ENCODE data around the gene ZNRD2. TPM values are rescaled to one million over a fixed set of nuclear protein-coding genes. Genes with fewer than 3 reads are reported as not detected.
"Not testable (repeated sequence)": the region's sequence is repeated elsewhere in the genome, so short reads cannot be mapped to it uniquely, and the experiment has no call there.

ZNRD2 gene
- polyA plus RNA-seq, 3 donors = 35.0 to 59.2 (median 54.7) TPM

DNA sequence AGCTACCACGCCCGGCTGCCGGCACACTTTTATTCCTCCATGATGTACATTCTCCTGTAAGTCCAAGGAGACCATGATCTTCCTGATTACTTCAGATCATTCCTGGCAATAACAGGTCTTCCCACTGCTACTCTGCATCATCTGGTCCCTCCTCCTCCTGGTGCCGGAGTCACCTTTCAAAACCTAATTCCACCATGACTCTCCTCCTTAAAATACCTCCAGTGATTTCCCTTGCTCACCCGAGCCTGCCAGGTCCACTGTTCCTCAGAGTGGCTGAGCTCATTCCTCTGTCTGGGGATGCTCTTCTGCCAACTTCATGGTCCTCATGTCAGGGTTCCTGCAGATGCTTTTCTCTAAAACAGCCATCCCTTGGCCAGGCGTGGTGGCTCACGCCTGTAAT is 8.3 kb upstream of the ZNRD2 start:
- DNase-seq (ENCODE audit: extremely low read depth in 1 of 11, low read depth in 9 of 11, low spot score in 4 of 11) = no peak

DNA sequence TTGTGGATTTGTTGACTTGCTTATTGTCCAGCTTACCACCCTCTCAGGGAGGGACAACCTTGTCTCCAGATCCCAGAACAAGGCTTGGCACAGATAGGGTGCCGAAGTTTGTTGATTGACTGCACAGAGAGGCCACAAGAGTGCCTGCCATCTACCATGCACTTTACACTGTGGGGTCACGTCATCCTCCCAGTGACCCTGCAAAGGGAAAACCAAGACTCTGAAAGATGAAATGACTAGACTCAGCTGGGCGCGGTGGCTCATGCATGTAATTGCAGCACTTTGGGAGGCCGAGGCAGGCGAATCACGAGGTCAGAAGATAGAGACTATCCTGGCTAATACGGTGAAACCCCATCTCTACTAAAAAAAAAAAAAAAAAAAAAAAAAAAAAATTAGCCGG is 7.5 kb upstream of the ZNRD2 start:
- DNase-seq (ENCODE audit: extremely low read depth in 1 of 11, low read depth in 9 of 11, low spot score in 4 of 11) = no peak

DNA sequence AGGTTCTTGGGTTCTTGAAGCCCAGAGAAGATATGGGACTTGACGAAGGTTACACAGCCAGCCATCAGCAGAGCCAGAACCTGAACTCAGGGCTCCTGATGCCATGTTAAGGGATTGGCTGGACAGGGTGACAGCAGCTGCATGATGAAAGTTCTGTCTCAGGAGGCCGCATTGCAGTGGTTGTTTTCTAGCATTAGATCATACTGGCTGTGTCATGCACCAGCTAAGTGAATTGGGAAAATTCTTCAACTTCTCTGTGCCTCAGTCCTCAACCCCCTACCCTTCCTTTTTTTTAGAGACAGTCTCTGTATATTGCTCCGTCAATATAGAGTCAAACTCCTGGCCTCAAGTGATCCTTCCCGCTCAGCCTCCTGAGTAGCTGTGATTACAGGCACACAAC is 6.7 kb upstream of the ZNRD2 start:
- no peak for DNase-seq (ENCODE audit: extremely low read depth in 1 of 11, low read depth in 9 of 11, low spot score in 4 of 11)

DNA sequence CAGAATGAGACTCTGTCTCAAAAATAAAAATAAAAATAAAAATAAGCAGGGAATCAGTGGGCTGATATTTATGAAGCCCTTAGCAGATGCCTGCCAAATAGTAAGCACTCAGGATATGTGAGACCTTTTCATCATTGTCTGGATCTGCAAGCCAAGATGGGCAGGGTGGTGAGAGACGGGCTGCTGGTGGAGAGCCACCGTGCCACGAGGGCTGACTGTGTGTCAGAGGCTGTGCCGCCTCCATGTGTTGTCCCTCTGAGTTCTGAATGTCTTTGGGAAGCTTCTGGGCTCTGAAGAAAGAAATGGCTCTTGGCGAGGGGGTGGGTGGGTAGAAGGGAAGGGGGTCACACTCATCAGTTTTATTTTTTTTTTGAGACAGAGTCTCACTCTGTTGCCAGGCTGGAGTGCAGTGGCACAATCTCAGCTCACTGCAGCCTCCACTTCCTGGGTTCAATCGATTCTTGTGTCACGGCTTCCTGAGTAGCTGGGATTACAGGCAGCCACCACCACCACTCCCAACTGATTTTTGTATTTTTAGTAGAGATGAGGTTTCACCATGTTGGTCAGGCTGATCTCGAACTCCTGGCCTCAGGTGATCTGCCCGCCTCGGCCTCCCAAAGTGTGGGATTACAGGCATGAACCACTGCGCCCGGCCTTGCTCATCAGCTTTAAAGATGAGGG is 5.3 kb upstream of the ZNRD2 start:
- not testable (repeated sequence) for DNase-seq (ENCODE audit: extremely low read depth in 1 of 11, low read depth in 9 of 11, low spot score in 4 of 11)

DNA sequence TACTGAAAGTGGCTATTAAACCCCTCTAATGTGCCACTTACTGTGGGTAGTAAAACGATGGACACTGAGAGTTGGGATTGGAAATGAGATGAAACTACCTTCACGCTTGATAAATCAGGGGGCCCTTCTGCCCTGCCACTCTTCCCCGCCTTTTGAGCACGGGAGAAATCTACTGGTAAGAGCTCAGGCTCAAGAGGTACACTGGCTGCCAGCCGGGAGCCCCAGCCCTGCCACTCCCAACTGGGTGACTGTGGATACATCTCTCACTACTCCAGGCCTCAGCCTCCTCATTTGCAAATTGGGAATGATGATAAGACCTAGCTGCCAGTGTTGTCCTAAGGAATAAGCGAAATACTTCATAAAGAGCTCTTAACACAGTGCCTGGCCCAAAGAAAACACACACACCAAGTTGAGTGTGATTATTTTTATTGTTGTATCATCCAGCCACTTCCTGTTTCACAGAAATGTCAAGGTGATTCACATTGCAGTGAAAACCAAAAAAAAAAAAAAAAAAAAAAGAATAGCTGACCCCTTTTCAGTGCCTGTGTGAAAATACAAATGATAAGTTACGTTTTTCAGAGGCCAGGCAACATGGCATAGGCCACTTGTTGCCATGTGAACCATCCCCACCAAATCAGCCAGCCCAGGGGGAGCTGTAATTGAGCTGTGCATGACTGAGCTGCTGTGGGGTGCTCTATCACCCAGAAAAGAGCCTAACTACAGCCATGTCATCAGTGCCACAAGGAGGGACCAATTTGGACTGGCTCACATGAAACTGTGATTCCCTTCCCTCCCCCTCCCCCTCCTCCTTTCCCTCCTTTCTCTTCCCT is 4.4 kb upstream of the ZNRD2 start:
- no peak for DNase-seq (ENCODE audit: extremely low read depth in 1 of 11, low read depth in 9 of 11, low spot score in 4 of 11)

DNA sequence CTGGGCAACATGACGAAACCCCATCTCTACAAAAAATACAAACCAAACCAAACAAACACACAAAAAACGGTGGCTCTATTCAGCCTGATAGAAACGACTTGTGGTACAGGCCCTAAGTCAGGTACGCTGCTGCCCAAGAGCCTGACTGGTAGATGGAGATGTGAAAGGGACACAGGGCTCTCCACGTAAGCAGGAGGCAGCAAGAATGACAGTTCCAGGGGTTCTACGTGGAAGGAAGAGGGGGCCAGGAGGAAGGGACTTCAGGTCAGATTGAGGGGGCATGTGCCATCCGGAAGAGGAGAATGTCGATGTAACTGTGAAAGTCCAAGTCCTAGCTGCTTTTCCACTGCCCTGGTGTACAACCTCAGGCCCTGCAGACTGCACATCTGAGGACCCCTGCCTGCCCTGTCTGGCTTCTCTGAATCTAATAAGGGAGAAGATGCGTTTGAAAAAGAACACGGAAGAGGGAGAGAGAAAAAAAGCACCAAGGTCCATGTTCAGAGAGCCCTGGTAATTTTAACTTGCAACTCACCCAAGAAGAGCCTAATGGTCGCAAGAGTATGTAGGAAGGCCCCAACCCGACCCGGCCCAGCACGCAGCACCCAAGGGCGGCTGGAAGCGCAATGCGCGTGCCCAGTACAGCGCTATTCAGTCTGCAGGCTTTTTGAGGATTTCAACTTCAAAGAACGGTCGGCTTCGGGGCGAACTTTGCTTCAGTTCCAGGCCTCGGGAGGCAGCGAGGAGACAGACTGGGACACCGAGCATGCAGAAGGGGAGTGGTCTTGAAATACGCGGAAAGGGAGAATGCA is 909 bp upstream of the ZNRD2 start:
- DNase-seq (ENCODE audit: extremely low read depth in 1 of 11, low read depth in 9 of 11, low spot score in 4 of 11) = no peak

DNA sequence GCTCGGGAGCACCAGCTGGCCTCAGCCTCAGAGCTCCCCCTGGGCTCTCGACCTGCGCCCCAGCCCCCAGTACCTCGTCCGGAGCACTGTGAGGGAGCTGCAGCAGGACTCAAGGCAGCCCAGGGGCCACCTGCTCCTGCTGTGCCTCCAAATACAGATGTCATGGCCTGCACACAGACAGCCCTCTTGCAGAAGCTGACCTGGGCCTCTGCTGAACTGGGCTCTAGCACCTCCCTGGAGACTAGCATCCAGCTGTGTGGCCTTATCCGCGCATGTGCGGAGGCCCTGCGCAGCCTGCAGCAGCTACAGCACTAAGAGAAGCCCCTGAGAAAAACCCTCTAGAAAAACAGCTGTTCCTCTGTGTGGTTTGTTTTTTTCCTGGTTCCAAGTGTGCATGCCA is 1.1 kb downstream of the ZNRD2 start:
- DNase-seq (ENCODE audit: extremely low read depth in 1 of 11, low read depth in 9 of 11, low spot score in 4 of 11) = no peak

DNA sequence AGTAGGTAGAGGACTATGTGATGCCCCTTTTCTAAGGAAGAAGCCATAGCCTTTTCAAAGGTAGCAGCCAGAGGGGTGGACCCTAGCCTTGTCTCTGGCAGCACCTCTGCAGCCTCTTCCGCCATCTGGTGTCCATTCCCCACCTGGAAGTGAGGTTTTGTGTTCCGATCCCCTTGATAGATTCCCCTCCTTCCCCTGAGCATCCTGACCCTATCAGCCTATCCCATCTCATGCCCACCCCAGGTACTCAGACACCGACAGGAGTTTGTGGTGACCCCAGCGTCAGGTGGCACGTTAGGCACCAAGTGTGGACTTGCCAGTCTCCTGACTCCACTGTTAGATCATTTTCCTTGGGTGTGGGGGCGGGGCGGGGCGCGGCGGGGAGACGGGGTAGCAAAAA is 1.7 kb downstream of the ZNRD2 start:
- DNase-seq (ENCODE audit: extremely low read depth in 1 of 11, low read depth in 9 of 11, low spot score in 4 of 11) = no peak

DNA sequence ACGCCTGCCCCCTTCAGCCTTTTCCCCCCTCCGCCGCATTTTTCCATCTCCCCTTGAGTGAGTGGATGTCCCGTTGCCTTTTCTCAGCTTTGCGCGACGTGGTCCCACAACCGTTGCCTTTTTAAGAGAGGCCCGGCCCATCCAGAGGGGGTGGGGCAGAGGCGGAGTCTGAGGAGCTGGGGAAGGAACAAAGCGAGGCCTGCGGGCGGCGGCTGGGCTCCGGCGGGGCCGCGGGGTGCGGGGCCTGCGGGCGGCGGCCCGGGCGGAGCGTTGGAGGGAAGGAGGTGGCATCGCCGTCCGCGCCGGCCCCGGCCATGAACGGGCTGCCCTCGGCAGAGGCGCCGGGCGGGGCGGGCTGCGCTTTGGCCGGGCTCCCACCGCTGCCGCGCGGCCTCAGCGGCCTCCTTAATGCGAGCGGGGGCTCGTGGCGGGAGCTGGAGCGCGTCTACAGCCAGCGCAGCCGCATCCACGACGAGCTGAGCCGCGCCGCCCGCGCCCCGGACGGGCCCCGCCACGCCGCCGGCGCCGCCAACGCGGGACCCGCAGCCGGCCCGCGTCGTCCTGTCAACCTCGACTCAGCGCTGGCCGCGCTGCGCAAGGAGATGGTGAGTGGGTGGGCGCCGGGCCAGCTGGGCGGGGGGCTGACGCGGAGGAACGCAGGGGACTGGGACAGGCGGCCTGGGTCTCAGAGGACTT is 2.2 kb downstream of the ZNRD2 start, which contains the start of gene FAM89B:
TSS of gene FAM89B (plus strand) at position 183 of the 696 bp plus-strand sequence. CDS start at position 315, 132 bp downstream.
- DNase-seq (ENCODE audit: extremely low read depth in 1 of 11, low read depth in 9 of 11, low spot score in 4 of 11) = peak in 7 of 11 donors; percentile 78 to 94 (median 86)

DNA sequence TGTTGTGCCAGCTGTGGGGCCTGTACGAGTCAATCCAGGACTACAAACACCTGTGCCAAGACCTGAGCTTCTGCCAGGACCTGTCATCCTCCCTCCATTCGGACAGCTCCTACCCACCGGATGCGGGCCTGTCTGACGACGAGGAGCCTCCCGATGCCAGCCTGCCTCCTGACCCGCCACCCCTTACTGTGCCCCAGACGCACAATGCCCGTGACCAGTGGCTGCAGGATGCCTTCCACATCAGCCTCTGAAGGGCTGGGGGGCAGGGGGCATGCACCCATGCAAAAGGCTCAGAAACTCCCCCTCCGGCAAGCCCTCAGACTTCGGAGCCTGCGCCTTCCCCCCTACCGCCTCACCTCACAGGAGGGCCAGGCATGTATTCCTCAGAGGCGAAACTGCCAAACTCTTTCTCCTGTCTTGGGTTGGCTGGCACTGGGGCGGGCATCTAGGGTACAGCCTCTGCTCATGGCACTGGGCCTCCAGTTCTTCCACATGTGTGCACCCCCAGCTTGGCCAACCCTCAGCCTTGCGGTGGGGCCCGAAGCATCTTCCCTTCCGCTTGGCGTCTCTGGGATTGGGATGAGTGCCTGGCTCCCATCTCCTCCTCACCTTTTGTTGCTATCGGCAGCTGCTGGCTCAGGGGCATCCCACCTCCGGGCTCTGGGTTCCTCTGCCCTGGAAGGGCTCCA is 3.3 kb downstream of the ZNRD2 start:
- no peak for DNase-seq (ENCODE audit: extremely low read depth in 1 of 11, low read depth in 9 of 11, low spot score in 4 of 11)

DNA sequence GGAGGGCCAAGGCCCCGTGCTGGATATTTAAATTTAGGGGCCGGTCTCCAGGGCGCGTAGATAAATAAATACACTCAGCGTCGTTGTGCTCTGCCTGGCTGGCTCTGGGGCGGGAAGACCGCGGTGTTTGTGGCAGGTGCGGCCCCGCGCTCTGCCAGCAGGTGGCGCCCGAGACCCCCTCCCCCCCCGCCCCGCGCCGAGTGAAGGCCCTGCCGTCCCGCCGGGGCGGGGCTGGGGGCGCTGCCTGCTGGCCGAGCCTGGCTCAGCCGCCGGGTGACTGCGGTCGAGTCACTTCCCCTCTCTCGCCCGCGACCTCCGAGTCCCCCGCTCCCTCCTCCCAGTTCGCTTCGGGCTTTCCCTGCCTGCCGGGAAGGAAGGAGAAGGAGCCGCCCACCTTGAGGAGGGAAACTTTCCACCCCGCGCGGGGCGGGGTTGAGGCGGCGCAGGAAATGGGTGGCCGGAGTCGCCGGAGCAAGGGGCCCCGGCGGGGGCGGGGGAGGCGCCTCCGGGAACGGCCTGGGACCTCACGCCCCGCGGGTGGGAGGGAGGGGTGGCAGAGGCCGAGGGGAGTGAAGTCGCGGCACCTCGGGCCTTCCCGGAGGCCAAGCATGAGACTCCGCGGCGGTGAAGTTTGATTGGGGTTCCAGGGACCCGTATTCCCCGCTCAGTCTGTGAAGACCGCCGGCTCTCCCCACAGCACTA is 4.0 kb downstream of the ZNRD2 start:
- peak in 7 of 11 donors; percentile 77 to 86 (median 81) for DNase-seq (ENCODE audit: extremely low read depth in 1 of 11, low read depth in 9 of 11, low spot score in 4 of 11)

DNA sequence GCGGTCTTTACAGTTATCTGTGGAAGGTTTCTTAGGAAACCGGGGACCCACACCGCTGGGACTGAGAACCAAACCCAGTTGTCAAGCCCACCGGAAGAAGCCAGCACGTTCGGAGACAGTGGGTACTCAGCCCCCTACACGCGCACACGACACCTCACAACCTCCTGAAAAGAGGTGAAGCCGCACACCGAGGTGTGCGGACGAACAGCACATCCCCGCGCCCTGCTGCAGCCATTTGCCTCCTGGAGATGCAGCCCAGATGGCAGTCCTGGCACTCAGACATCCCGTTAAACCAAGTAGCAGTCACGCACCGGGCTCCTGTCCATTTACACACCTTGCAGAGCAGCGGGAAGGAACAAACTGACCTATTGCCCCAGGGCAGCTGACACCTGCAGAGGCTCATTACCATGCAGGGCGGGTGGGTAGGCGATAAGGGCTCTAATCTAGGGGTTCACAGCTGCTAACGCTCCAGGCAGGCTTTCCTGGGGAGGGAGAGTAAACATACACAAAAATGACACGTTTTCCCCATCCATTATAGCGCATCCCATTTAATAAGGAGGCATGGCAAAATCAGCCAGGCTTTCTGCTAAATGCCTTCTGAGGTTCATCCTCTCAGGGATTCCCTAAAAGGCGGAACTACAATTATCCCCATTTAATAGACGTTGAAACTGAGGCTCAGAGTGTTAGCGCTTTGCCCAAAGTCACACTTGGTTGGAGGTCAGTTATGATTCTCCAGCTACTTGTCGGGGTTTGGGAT is 4.7 kb downstream of the ZNRD2 start:
- DNase-seq (ENCODE audit: extremely low read depth in 1 of 11, low read depth in 9 of 11, low spot score in 4 of 11) = no peak

DNA sequence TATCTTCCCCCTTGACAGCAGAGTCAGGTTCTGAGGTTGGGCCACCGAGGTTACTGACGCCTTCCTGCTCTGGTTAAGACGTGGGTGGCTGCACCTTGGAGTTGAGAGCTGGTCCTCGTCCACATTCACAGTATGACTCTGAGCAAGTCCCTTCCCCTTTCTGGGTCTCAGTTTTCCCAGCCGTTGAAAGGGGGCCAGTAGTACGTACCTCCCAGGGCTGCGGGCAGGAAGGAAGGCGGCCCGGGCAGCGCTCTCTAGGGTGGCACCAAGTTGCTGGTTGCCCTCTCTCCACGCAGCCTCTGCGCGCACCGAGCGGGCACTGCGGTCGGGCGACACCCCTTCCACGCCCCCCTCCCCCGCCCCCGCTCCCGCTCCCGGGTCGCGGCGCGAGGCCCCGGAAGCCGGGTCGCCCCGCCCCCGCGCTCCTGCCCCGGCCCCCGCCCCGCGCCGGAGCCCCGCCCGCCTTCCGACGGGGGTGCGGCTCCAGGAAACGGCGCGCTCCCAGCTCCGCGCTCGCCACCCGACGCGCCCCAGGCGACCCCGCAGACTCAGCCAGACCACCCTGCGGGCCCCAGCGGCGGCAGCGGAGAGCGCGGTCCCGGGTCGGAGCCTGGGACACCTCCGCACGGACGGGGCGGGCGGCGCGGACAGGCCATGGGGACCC is 5.4 kb downstream of the ZNRD2 start, which contains the start of gene EHBP1L1:
TSS of gene EHBP1L1 (plus strand) at position 486 of the 664 bp plus-strand sequence. CDS start 250 bp downstream, outside the sequence.
- DNase-seq (ENCODE audit: extremely low read depth in 1 of 11, low read depth in 9 of 11, low spot score in 4 of 11) = no peak

DNA sequence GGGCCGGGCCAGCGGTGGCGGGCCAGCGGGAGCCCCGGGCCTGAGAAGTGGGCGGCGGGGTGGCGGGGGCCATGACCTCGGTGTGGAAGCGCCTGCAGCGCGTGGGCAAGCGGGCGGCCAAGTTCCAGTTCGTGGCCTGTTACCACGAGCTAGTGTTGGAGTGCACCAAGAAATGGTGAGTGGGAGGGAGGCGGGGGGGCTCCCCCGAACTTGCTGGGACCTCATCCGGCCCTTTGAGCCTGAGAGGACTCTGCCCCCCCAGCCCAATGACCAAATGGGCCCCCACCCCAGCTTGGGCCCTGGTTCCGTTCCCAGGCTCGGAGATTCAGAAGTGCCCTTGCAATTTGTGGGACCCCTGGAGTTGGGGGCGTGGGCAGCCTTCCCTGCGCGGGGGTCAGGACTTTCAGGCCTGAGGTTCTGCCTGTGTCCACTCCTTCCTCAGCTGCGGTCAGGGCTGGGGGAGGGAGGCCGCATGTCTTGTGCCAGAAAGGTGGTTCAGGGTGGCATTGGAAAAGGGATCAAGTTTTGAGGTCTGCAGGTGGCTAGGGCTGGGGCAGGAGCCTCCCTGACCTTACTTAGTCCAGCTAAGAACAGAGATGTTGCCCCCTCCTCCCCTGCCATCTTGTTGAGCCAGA is 6.1 kb downstream of the ZNRD2 start:
- DNase-seq (ENCODE audit: extremely low read depth in 1 of 11, low read depth in 9 of 11, low spot score in 4 of 11) = no peak

DNA sequence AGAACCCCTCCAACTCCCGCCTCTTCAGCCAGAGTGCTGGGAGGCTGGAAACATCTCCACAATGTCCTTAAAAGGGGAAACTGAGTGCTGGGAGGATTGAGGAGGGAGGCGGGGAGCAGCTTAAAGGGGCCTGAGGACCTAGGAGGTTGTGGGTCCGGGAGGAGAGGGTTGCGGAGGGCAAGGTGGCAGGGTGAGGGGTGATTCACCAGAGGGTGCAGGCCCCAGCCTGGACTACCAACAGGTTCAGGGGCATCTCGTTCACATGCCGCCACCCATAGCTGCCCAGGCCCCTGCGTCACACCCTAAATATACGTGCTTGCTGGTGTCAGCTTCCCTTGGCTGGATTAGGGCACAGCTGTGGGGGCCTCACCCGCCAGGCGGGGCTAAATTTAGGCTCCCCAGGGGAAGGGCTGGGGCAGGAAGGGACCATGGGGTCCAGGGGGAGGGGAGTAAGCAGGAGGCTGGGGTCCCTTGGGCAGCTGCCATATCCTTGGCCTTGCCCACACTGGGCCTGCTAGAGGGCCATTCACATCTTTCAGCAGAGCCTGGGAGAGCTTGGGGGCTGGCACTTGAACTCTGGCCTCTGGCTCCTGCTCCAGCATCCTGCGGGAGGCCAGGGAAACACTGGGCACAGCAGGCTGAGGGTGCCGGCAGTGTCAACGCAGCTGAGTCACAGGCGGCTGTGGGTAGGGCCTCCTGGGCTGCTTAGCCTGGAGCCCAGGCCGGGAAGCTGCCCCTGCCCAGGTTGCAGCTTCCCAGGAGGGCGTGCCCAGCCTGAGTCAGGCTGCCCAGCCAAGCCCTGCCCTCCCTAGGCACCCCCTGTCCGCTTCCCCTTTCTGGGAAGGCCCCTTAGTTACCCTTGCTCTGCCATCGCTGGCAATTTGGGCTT is 6.8 kb downstream of the ZNRD2 start:
- no peak for DNase-seq (ENCODE audit: extremely low read depth in 1 of 11, low read depth in 9 of 11, low spot score in 4 of 11)
